ENCODE measurements around the gene TRAPPC5.

The TRAPPC5 gene

GRCh38 chr19:7674010-7675005 is 6.3 kb upstream of the TRAPPC5 start:
- FAIRE-seq: no peak

GRCh38 chr19:7676376-7676775 is 4.3 kb upstream of the TRAPPC5 start:
- TF ChIP-seq SPI1 (IDR thresholded peaks at IDR 0.05; ENCODE audit: low read depth, low read length) (no peak), POLR2AphosphoS5 (IDR thresholded peaks at IDR 0.05; ENCODE audit: low read depth, low read length) (no peak), POU2F2 (IDR thresholded peaks at IDR 0.05; ENCODE audit: low read depth, low read length) (no peak), TAF1 (IDR thresholded peaks at IDR 0.05; ENCODE audit: low read depth, low read length) (no peak), PAX5 (IDR thresholded peaks at IDR 0.05; ENCODE audit: insufficient read depth, low read length, severe bottlenecking) (no peak), POLR2A (IDR thresholded peaks at IDR 0.05; ENCODE audit: low read depth, low read length) (no peak)
- DNase-seq (ENCODE audit: insufficient read length, low spot score) (no peak), FAIRE-seq (peak; percentile 70)

More at GRCh38 chr19:7674010-7675005, 6.3 kb upstream of the TRAPPC5 start:
- TF ChIP-seq POLR2AphosphoS5 (IDR thresholded peaks at IDR 0.05; ENCODE audit: low read depth, low read length) (no peak), SPI1 (IDR thresholded peaks at IDR 0.05; ENCODE audit: low read depth, low read length) (no peak), POU2F2 (IDR thresholded peaks at IDR 0.05; ENCODE audit: low read depth, low read length) (no peak), POLR2A (IDR thresholded peaks at IDR 0.05; ENCODE audit: low read depth, low read length) (no peak), TAF1 (IDR thresholded peaks at IDR 0.05; ENCODE audit: low read depth, low read length) (no peak), PAX5 (IDR thresholded peaks at IDR 0.05; ENCODE audit: insufficient read depth, low read length, severe bottlenecking) (no peak)
- no peak for DNase-seq (ENCODE audit: insufficient read length, low spot score)

- FAIRE-seq: no peak
- no peak for TF ChIP-seq SPI1 (IDR thresholded peaks at IDR 0.05; ENCODE audit: low read depth, low read length)
- no peak for DNase-seq (ENCODE audit: insufficient read length, low spot score)
Measured at GRCh38 chr19:7676854-7677253, 3.8 kb upstream of the TRAPPC5 start, which contains the start of gene MCEMP1. TSS of gene MCEMP1 (plus strand) at chr19:7677090. CDS start at chr19:7677121, 31 bp downstream.

GRCh38 chr19:7677669-7678311 is 2.8 kb upstream of the TRAPPC5 start:
- no peak for DNase-seq (ENCODE audit: insufficient read length, low spot score)
- TF ChIP-seq PAX5 (IDR thresholded peaks at IDR 0.05; ENCODE audit: insufficient read depth, low read length, severe bottlenecking) (no peak), TAF1 (IDR thresholded peaks at IDR 0.05; ENCODE audit: low read depth, low read length) (no peak), POLR2AphosphoS5 (IDR thresholded peaks at IDR 0.05; ENCODE audit: low read depth, low read length) (no peak), POU2F2 (IDR thresholded peaks at IDR 0.05; ENCODE audit: low read depth, low read length) (no peak), SPI1 (IDR thresholded peaks at IDR 0.05; ENCODE audit: low read depth, low read length) (no peak), POLR2A (IDR thresholded peaks at IDR 0.05; ENCODE audit: low read depth, low read length) (no peak)
- FAIRE-seq: peak; percentile 43

- FAIRE-seq: peak; percentile 98
- TF ChIP-seq PAX5 (IDR thresholded peaks at IDR 0.05; ENCODE audit: insufficient read depth, low read length, severe bottlenecking) (peak; percentile 78), TAF1 (IDR thresholded peaks at IDR 0.05; ENCODE audit: low read depth, low read length) (no peak), POU2F2 (IDR thresholded peaks at IDR 0.05; ENCODE audit: low read depth, low read length) (peak; percentile 81)
- no peak for DNase-seq (ENCODE audit: insufficient read length, low spot score)
Measured at GRCh38 chr19:7678971-7679751, 1.5 kb upstream of the TRAPPC5 start.

- no peak for FAIRE-seq
- no peak for DNase-seq (ENCODE audit: insufficient read length, low spot score)
- TF ChIP-seq TAF1 (IDR thresholded peaks at IDR 0.05; ENCODE audit: low read depth, low read length): no peak
Measured at GRCh38 chr19:7679771-7680605, 645 bp upstream of the TRAPPC5 start.

GRCh38 chr19:7681340-7682174 is 924 bp downstream of the TRAPPC5 start:
- peak; percentile 80 for DNase-seq (ENCODE audit: insufficient read length, low spot score)
- FAIRE-seq: peak; percentile 95
- TF ChIP-seq POLR2A (IDR thresholded peaks at IDR 0.05; ENCODE audit: low read depth, low read length): no peak; the same call in 1 of the 2 replicates
- TF ChIP-seq SPI1 (IDR thresholded peaks at IDR 0.05; ENCODE audit: low read depth, low read length): no peak
- TF ChIP-seq POLR2AphosphoS5 (IDR thresholded peaks at IDR 0.05; ENCODE audit: low read depth, low read length): no peak
- TF ChIP-seq PAX5 (IDR thresholded peaks at IDR 0.05; ENCODE audit: insufficient read depth, low read length, severe bottlenecking): no peak
- peak; percentile 50; the same call in 1 of the 2 replicates for TF ChIP-seq TAF1 (IDR thresholded peaks at IDR 0.05; ENCODE audit: low read depth, low read length)
- TF ChIP-seq POU2F2 (IDR thresholded peaks at IDR 0.05; ENCODE audit: low read depth, low read length): peak; percentile 71; the same call in 1 of the 2 replicates

- FAIRE-seq (no peak), DNase-seq (ENCODE audit: insufficient read length, low spot score) (no peak)
- TF ChIP-seq TAF1 (IDR thresholded peaks at IDR 0.05; ENCODE audit: low read depth, low read length) (no peak), POLR2A (IDR thresholded peaks at IDR 0.05; ENCODE audit: low read depth, low read length) (peak; percentile 15; the same call in 1 of the 2 replicates)
Measured at GRCh38 chr19:7682175-7682855, 1.7 kb downstream of the TRAPPC5 start.

Measured in GM12891 (cell line).